Measurements from ENCODE around the gene CARD10. TPM values are rescaled to one million over a fixed set of nuclear protein-coding genes. Genes with fewer than 3 reads are reported as not detected.
A peak's percentile ranks its signal among the peaks of the same experiment; 100 is the strongest.
"Not testable (repeated sequence)": the region's sequence is repeated elsewhere in the genome, so short reads cannot be mapped to it uniquely, and the experiment has no call there.

Gene CARD10
- total and polyA plus RNA-seq, 4 donors = 7.8 to 14.0 (median 8.4) TPM

DNA sequence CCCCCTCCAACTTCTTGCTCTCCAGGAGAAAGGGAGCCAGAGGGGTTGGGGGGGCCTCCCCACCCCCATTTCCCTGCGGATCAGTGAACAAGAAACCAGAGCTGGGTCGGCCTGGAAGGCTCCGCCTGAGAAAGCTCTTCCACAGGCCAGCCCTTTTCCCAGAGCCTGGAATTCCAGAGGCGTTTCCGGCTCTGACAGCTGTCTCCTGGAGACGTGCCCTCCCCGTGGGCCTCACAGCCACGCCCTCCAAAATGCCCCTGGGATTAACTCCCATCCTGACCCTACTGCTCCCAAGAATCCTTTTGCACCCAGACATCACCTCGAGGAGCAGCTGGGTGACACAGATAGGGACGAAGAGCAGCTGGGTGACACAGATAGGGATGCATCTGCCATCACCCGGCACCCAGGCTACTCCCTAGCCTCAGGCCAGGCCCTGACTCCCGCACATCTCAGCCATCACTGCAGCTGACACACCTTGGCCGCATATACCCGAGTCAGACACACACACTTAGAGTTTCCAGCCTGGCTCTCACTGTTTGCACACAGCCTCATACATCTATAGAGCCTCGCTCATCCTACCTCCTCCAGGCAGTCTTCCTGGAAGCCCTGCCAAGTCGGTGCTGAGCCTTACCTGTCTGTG is 33.4 kb upstream of the CARD10 start:
- no peak for DNase-seq (ENCODE audit: low spot score)
- 62% methylated on average over 16 of the region's 16 CpGs for WGBS

DNA sequence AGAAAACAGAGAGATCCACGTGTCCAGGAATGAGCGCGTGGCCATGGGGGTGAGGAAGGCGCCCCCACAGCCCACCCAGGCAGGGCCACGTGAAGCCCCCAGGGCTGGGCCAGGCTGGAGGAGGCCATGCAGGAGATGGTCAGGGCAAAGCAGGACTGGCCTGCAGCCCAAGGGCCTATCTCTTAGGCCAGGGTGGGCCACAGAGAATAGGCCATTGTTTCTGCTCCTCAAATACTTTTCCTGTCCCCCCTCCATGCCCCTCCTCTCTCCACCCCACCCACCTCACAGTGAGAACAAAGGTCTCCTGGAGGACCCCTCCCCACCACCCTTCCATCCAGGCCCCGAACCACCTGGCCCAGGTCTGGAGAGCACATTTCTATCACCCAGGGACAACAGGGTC is 32.8 kb upstream of the CARD10 start:
- Histone ChIP-seq H3K9me3 (ENCODE audit: control insufficient read depth in 4 of 4, low read length in 3 of 4) (no peaks in the 10 kb centered on the region), H3K9ac (ENCODE audit: low read depth in 1 of 2, low read length in 2 of 2) (no peak overlapping the region), H3K4me1 (ENCODE audit: control insufficient read depth in 4 of 4, insufficient read depth in 4 of 4, low read length in 3 of 4) (peaks cover 9 to 48% (median 35%) of the 10 kb centered on the region in 4 donors), H3K27me3 (ENCODE audit: control insufficient read depth in 4 of 4, insufficient read depth in 4 of 4, low read length in 3 of 4) (no peaks in the 10 kb centered on the region), H3K27ac (ENCODE audit: low read depth in 1 of 2, low read length in 2 of 2) (peak overlapping the region; percentile 8 to 20), H3K36me3 (ENCODE audit: control insufficient read depth in 4 of 4, insufficient read depth in 3 of 4, low read depth in 1 of 4, low read length in 3 of 4) (no peaks in the 10 kb centered on the region), H3K4me3 (ENCODE audit: low read depth in 1 of 3, low read length in 3 of 3) (no peak overlapping the region)
- DNase-seq (ENCODE audit: low spot score) = no peak
- TF ChIP-seq EGR1 (IDR thresholded peaks at IDR 0.05; ENCODE audit: low read depth in 2 of 2) (no peak), TAF1 (conservative IDR thresholded peaks at IDR 0.05) (no peak), HNF4A (conservative IDR thresholded peaks at IDR 0.05) (no peak), SP1 (IDR thresholded peaks at IDR 0.05) (no peak), HNF4G (IDR thresholded peaks at IDR 0.05) (no peak), RAD21 (IDR thresholded peaks at IDR 0.05) (no peak), NR2F2 (IDR thresholded peaks at IDR 0.05) (no peak)
- TF ChIP-seq, protein P1, sequence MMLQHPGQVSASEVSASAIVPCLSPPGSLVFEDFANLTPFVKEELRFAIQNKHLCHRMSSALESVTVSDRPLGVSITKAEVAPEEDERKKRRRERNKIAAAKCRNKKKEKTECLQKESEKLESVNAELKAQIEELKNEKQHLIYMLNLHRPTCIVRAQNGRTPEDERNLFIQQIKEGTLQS (IDR thresholded peaks at IDR 0.05) = no peak
- TF ChIP-seq, protein P2, sequence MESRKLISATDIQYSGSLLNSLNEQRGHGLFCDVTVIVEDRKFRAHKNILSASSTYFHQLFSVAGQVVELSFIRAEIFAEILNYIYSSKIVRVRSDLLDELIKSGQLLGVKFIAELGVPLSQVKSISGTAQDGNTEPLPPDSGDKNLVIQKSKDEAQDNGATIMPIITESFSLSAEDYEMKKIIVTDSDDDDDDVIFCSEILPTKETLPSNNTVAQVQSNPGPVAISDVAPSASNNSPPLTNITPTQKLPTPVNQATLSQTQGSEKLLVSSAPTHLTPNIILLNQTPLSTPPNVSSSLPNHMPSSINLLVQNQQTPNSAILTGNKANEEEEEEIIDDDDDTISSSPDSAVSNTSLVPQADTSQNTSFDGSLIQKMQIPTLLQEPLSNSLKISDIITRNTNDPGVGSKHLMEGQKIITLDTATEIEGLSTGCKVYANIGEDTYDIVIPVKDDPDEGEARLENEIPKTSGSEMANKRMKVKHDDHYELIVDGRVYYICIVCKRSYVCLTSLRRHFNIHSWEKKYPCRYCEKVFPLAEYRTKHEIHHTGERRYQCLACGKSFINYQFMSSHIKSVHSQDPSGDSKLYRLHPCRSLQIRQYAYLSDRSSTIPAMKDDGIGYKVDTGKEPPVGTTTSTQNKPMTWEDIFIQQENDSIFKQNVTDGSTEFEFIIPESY (IDR thresholded peaks at IDR 0.05) = no peak
- TF ChIP-seq, protein P3, sequence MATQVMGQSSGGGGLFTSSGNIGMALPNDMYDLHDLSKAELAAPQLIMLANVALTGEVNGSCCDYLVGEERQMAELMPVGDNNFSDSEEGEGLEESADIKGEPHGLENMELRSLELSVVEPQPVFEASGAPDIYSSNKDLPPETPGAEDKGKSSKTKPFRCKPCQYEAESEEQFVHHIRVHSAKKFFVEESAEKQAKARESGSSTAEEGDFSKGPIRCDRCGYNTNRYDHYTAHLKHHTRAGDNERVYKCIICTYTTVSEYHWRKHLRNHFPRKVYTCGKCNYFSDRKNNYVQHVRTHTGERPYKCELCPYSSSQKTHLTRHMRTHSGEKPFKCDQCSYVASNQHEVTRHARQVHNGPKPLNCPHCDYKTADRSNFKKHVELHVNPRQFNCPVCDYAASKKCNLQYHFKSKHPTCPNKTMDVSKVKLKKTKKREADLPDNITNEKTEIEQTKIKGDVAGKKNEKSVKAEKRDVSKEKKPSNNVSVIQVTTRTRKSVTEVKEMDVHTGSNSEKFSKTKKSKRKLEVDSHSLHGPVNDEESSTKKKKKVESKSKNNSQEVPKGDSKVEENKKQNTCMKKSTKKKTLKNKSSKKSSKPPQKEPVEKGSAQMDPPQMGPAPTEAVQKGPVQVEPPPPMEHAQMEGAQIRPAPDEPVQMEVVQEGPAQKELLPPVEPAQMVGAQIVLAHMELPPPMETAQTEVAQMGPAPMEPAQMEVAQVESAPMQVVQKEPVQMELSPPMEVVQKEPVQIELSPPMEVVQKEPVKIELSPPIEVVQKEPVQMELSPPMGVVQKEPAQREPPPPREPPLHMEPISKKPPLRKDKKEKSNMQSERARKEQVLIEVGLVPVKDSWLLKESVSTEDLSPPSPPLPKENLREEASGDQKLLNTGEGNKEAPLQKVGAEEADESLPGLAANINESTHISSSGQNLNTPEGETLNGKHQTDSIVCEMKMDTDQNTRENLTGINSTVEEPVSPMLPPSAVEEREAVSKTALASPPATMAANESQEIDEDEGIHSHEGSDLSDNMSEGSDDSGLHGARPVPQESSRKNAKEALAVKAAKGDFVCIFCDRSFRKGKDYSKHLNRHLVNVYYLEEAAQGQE (IDR thresholded peaks at IDR 0.05) = no peak
- WGBS = 84% methylated on average over 6 of the region's 6 CpGs

More for the DNA sequence above, 33.4 kb upstream of the CARD10 start:
- TF ChIP-seq, protein P4, sequence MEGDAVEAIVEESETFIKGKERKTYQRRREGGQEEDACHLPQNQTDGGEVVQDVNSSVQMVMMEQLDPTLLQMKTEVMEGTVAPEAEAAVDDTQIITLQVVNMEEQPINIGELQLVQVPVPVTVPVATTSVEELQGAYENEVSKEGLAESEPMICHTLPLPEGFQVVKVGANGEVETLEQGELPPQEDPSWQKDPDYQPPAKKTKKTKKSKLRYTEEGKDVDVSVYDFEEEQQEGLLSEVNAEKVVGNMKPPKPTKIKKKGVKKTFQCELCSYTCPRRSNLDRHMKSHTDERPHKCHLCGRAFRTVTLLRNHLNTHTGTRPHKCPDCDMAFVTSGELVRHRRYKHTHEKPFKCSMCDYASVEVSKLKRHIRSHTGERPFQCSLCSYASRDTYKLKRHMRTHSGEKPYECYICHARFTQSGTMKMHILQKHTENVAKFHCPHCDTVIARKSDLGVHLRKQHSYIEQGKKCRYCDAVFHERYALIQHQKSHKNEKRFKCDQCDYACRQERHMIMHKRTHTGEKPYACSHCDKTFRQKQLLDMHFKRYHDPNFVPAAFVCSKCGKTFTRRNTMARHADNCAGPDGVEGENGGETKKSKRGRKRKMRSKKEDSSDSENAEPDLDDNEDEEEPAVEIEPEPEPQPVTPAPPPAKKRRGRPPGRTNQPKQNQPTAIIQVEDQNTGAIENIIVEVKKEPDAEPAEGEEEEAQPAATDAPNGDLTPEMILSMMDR (IDR thresholded peaks at IDR 0.05; ENCODE audit: low read depth, low read length, missing input control) = no peak
- TF ChIP-seq RXRA (IDR thresholded peaks at IDR 0.05) (peak in 1 of 2 donors; percentile 9), NR2F2 (IDR thresholded peaks at IDR 0.05) (peak; percentile 77)
- TF ChIP-seq, protein P3 (IDR thresholded peaks at IDR 0.05) = peak; percentile 48
- TF ChIP-seq, protein P1 (IDR thresholded peaks at IDR 0.05) = no peak
- peaks cover 12 to 46% (median 35%) of the 10 kb centered on the region in 4 donors for H3K4me1 ChIP-seq (ENCODE audit: control insufficient read depth in 4 of 4, insufficient read depth in 4 of 4, low read length in 3 of 4)
- H3K27me3 ChIP-seq (ENCODE audit: control insufficient read depth in 4 of 4, insufficient read depth in 4 of 4, low read length in 3 of 4) = no peaks in the 10 kb centered on the region
- H3K4me3 ChIP-seq (ENCODE audit: low read depth in 1 of 3, low read length in 3 of 3) = no peak overlapping the region
- no peaks in the 10 kb centered on the region for H3K9me3 ChIP-seq (ENCODE audit: control insufficient read depth in 4 of 4, low read length in 3 of 4)
- no peak overlapping the region for H3K9ac ChIP-seq (ENCODE audit: low read depth in 1 of 2, low read length in 2 of 2)
- no peaks in the 10 kb centered on the region for H3K36me3 ChIP-seq (ENCODE audit: control insufficient read depth in 4 of 4, insufficient read depth in 3 of 4, low read depth in 1 of 4, low read length in 3 of 4)
- peak overlapping the region; percentile 8 to 20 for H3K27ac ChIP-seq (ENCODE audit: low read depth in 1 of 2, low read length in 2 of 2)

DNA sequence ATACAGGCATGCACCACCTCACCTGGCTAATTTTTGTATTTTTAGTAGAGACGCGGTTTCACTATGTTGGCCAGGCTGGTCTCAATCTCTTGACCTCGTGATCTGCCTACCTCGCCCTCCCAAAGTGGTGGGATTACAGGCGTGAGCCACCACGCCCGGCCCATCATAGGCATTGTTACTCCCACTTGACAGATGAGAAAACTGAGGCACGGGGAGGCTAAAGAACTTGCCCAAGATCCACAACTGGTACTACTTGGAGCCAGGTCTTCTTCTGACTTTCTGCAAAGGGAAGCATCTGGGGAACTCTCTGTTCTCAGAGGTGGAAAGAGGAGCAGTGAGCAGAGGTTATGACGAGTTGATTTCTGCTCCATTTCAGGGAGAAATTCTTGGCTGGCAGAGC is 31.7 kb upstream of the CARD10 start:
- H3K4me3 ChIP-seq (ENCODE audit: low read depth in 1 of 3, low read length in 3 of 3); H3K27me3 ChIP-seq (ENCODE audit: control insufficient read depth in 4 of 4, insufficient read depth in 4 of 4, low read length in 3 of 4); H3K27ac ChIP-seq (ENCODE audit: low read depth in 1 of 2, low read length in 2 of 2); H3K36me3 ChIP-seq (ENCODE audit: control insufficient read depth in 4 of 4, insufficient read depth in 3 of 4, low read depth in 1 of 4, low read length in 3 of 4); H3K9ac ChIP-seq (ENCODE audit: low read depth in 1 of 2, low read length in 2 of 2); H3K9me3 ChIP-seq (ENCODE audit: control insufficient read depth in 4 of 4, low read length in 3 of 4); DNase-seq (ENCODE audit: low spot score): not testable (repeated sequence)
- peaks cover 17 to 52% (median 40%) of the 10 kb centered on the region in 4 donors for H3K4me1 ChIP-seq (ENCODE audit: control insufficient read depth in 4 of 4, insufficient read depth in 4 of 4, low read length in 3 of 4)
- 88% methylated on average over 9 of the region's 9 CpGs for WGBS

All from liver (tissue), 9 donors.